HepG2 (cell line): ENCODE results near the gene EFNA4. TPM values are rescaled to one million over a fixed set of nuclear protein-coding genes. Genes with fewer than 3 reads are reported as not detected.

Experiments
- GABPB1 ChIP-seq: IDR thresholded peaks from 2 replicates; pipeline ENCODE4 v1.6.1; 2016; ENCODE audit warnings: mild to moderate bottlenecking, missing genetic modification reagents, moderate library complexity, missing compliant biosample characterization
- MAZ ChIP-seq, 2 experiments: sonication (generic) in 1 of 2; formaldehyde crosslinking in 1 of 2; IDR thresholded peaks; 2 replicates each; pipeline versions ENCODE4 v1.5.0 to v1.6.1; 2012 to 2020; ENCODE audit warnings: low read depth in 2 of 2, mild to moderate bottlenecking in 2 of 2, borderline replicate concordance in 1 of 2, improper control_type of control experiment in 1 of 2, low read length in 1 of 2, missing genetic modification reagents in 1 of 2, moderate library complexity in 1 of 2
- PRMT3 ChIP-seq: sonication (generic); formaldehyde crosslinking; IDR thresholded peaks from 2 replicates; pipeline ENCODE4 v1.8.1; 2022; ENCODE audit warnings: low read depth, mild to moderate bottlenecking, moderate library complexity, missing genetic modification reagents, borderline replicate concordance
- SP1 ChIP-seq, 2 experiments: fragments of 450-650 bp in 1 of 2; sonication (generic) in 1 of 2; formaldehyde crosslinking in 1 of 2; IDR thresholded peaks; 2 replicates each; pipeline versions ENCODE4 v1.4.0 to v1.6.1; 2016 to 2020; ENCODE audit warnings: missing genetic modification reagents in 1 of 2
- TBX2 ChIP-seq: sonication (generic); formaldehyde crosslinking; IDR thresholded peaks from 2 replicates; pipeline ENCODE4 v1.5.0; 2020; ENCODE audit warnings: missing genetic modification reagents, mild to moderate bottlenecking, borderline replicate concordance
- ZKSCAN5 ChIP-seq: sonication (generic); formaldehyde crosslinking; IDR thresholded peaks from 2 replicates; pipeline ENCODE4 v1.5.1; 2020; ENCODE audit warnings: mild to moderate bottlenecking, missing genetic modification reagents
- ZNF20 ChIP-seq: sonication (generic); formaldehyde crosslinking; IDR thresholded peaks from 2 replicates; pipeline ENCODE4 v1.4.0; 2020; ENCODE audit warnings: mild to moderate bottlenecking, moderate library complexity, missing genetic modification reagents
- ZNF232 ChIP-seq: sonication (generic); formaldehyde crosslinking; IDR thresholded peaks from 2 replicates; pipeline ENCODE4 v1.4.0; 2020; ENCODE audit warnings: missing genetic modification reagents, borderline replicate concordance
- ZNF441 ChIP-seq: sonication (generic); formaldehyde crosslinking; IDR thresholded peaks from 2 replicates; pipeline ENCODE4 v1.7.0; 2021; ENCODE audit warnings: missing genetic modification reagents, borderline replicate concordance
- ZNF543 ChIP-seq: sonication (generic); formaldehyde crosslinking; IDR thresholded peaks from 2 replicates; pipeline ENCODE4 v1.4.0; 2020; ENCODE audit warnings: mild to moderate bottlenecking, missing genetic modification reagents
- ZNF703 ChIP-seq: sonication (generic); formaldehyde crosslinking; IDR thresholded peaks from 2 replicates; pipeline ENCODE4 v1.5.1; 2020; ENCODE audit warnings: missing genetic modification reagents, mild to moderate bottlenecking, moderate library complexity, borderline replicate concordance
- polyA plus RNA-seq, 8 experiments: library from polyadenylated mRNA; depleted of rRNA in 3 of 8; stranded (reverse) in 7 of 8; unstranded in 1 of 8; fragments of >200 nt; fragmentation: Illumina TruSeq in 4 of 8; extraction: Trizol in 4 of 8; gene quantifications; 2 replicates each; pipeline versions ENCODE4 v1.2.1 to v1.2.3, GENCODE V29; 2011 to 2016; ENCODE audit warnings: low read depth in 4 of 8, missing spikeins in 1 of 8, mixed read lengths in 1 of 8; ENCODE audit not compliant: insufficient read depth in 1 of 8
- total RNA-seq, 5 experiments: library from RNA; depleted of rRNA; stranded (reverse); fragments of >200 nt; fragmentation: Illumina TruSeq; extraction: Trizol; gene quantifications; 2 replicates each; pipeline ENCODE4 v1.2.3, GENCODE V29; 2016; ENCODE audit warnings: low read depth in 1 of 5
- TF ChIP-seq, protein P1 (sequence below): sonication (generic); formaldehyde crosslinking; conservative IDR thresholded peaks from 2 replicates; pipeline ENCODE4 v1.5.0; 2020; ENCODE audit warnings: missing genetic modification reagents
- TF ChIP-seq, protein P2 (sequence below): sonication (generic); formaldehyde crosslinking; IDR thresholded peaks from 2 replicates; pipeline ENCODE4 v1.4.0; 2020; ENCODE audit warnings: missing genetic modification reagents, borderline replicate concordance
- TF ChIP-seq, protein P3 (sequence below): sonication (generic); formaldehyde crosslinking; IDR thresholded peaks from 2 replicates; pipeline ENCODE4 v1.4.0; 2020; ENCODE audit warnings: mild to moderate bottlenecking, missing genetic modification reagents
- TF ChIP-seq, protein P4 (sequence below), 2 experiments: sonication (generic) in 1 of 2; formaldehyde crosslinking in 1 of 2; IDR thresholded peaks; 2 replicates each; pipeline versions ENCODE4 v1.4.0 to v1.6.1; 2016 to 2020; ENCODE audit warnings: borderline replicate concordance in 1 of 2, low read depth in 1 of 2, mild to moderate bottlenecking in 1 of 2, missing genetic modification reagents in 1 of 2

Gene EFNA4
- total and polyA plus RNA-seq, 2 of the 13 experiments (the other 11 are each of a cell fraction or from before 2014, with no cell fraction given): 12.0 to 17.2 TPM

DNA sequence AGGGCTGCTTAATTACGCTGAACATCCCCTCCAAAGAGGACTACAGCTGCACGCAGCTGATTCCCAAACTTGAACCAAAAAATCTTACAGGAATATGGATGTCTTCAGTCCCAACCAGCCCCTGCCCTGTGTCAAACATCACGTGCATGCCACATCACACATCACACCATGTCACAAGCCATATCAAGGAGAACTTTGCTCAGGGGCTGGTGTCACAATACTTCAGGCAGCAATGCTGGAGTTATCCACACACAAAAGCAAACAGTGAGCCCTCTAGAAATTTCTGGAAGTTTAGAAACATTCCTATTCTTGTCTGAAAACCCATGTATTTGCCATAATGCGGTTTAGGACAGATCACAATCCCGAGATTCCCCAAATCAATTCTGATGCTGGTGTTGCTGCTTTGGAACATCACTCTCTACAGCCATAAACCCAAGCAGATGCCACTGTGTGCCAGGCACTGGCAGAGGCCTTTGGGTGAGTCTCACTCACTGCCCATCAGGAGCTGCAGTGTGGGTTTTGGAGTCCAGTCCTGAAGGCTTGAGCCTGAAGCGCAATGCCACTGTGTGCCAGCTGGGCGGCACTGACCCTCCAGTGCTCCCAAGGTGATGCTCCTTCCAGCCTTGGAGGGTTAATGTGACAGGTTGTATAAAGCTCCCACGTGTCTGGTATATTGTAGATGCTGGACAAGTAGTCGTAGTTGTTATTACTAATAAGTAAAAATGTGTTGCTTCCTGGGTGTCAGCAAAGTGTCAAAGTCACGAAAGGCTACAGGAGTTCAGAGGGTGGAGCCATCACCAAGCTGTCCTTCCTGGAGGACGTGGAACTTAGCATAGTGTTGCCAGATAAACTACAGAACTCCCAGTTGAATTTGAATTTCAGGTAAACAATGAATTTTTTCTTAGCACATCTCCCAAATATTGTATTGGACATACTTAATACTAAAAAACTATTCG, 44.0 kb downstream of the EFNA4 start (continued):
- TF ChIP-seq, protein P1, sequence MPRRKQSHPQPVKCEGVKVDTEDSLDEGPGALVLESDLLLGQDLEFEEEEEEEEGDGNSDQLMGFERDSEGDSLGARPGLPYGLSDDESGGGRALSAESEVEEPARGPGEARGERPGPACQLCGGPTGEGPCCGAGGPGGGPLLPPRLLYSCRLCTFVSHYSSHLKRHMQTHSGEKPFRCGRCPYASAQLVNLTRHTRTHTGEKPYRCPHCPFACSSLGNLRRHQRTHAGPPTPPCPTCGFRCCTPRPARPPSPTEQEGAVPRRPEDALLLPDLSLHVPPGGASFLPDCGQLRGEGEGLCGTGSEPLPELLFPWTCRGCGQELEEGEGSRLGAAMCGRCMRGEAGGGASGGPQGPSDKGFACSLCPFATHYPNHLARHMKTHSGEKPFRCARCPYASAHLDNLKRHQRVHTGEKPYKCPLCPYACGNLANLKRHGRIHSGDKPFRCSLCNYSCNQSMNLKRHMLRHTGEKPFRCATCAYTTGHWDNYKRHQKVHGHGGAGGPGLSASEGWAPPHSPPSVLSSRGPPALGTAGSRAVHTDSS: no peak
- TF ChIP-seq MAZ (IDR thresholded peaks at IDR 0.05; ENCODE audit: borderline replicate concordance, low read depth, low read length): no peak
- 0 out of 2 replicates have a peak, but pooled peaks have one; percentile 52 for TF ChIP-seq MAZ (CRISPR knock-in tag; IDR thresholded peaks at IDR 0.05; ENCODE audit: low read depth)
- TF ChIP-seq GABPB1: peak; percentile 15; the same call in 1 of the 2 replicates
- no peak for TF ChIP-seq PRMT3 (CRISPR knock-in tag)
- peak; percentile 84; the same call in 1 of the 2 replicates for TF ChIP-seq TBX2 (CRISPR knock-in tag)
- TF ChIP-seq ZNF20: no peak
- no peak for TF ChIP-seq ZNF543 (CRISPR knock-in tag)
- TF ChIP-seq, protein P2, sequence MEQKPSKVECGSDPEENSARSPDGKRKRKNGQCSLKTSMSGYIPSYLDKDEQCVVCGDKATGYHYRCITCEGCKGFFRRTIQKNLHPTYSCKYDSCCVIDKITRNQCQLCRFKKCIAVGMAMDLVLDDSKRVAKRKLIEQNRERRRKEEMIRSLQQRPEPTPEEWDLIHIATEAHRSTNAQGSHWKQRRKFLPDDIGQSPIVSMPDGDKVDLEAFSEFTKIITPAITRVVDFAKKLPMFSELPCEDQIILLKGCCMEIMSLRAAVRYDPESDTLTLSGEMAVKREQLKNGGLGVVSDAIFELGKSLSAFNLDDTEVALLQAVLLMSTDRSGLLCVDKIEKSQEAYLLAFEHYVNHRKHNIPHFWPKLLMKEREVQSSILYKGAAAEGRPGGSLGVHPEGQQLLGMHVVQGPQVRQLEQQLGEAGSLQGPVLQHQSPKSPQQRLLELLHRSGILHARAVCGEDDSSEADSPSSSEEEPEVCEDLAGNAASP (CRISPR knock-in tag): 0 out of 2 replicates have a peak, but pooled peaks have one; percentile 36
- TF ChIP-seq ZKSCAN5: no peak
- TF ChIP-seq ZNF703 (CRISPR knock-in tag): no peak
- TF ChIP-seq ZNF441 (CRISPR knock-in tag): no peak
- no peak for TF ChIP-seq SP1 (IDR thresholded peaks at IDR 0.05)
- TF ChIP-seq SP1 (CRISPR knock-in tag; IDR thresholded peaks at IDR 0.05): no peak
- TF ChIP-seq, protein P3, sequence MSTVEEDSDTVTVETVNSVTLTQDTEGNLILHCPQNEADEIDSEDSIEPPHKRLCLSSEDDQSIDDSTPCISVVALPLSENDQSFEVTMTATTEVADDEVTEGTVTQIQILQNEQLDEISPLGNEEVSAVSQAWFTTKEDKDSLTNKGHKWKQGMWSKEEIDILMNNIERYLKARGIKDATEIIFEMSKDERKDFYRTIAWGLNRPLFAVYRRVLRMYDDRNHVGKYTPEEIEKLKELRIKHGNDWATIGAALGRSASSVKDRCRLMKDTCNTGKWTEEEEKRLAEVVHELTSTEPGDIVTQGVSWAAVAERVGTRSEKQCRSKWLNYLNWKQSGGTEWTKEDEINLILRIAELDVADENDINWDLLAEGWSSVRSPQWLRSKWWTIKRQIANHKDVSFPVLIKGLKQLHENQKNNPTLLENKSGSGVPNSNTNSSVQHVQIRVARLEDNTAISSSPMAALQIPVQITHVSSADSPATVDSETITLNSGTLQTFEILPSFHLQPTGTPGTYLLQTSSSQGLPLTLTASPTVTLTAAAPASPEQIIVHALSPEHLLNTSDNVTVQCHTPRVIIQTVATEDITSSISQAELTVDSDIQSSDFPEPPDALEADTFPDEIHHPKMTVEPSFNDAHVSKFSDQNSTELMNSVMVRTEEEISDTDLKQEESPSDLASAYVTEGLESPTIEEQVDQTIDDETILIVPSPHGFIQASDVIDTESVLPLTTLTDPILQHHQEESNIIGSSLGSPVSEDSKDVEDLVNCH (CRISPR knock-in tag): no peak
- 0 out of 2 replicates have a peak, but pooled peaks have one; percentile 46 for TF ChIP-seq ZNF232
- TF ChIP-seq, protein P4, sequence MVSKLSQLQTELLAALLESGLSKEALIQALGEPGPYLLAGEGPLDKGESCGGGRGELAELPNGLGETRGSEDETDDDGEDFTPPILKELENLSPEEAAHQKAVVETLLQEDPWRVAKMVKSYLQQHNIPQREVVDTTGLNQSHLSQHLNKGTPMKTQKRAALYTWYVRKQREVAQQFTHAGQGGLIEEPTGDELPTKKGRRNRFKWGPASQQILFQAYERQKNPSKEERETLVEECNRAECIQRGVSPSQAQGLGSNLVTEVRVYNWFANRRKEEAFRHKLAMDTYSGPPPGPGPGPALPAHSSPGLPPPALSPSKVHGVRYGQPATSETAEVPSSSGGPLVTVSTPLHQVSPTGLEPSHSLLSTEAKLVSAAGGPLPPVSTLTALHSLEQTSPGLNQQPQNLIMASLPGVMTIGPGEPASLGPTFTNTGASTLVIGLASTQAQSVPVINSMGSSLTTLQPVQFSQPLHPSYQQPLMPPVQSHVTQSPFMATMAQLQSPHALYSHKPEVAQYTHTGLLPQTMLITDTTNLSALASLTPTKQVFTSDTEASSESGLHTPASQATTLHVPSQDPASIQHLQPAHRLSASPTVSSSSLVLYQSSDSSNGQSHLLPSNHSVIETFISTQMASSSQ (IDR thresholded peaks at IDR 0.05; ENCODE audit: low read depth): no peak
- TF ChIP-seq, protein P4 (CRISPR knock-in tag; IDR thresholded peaks at IDR 0.05; ENCODE audit: borderline replicate concordance): no peak
